ENCODE data around the gene RNU6-9.

DNA sequence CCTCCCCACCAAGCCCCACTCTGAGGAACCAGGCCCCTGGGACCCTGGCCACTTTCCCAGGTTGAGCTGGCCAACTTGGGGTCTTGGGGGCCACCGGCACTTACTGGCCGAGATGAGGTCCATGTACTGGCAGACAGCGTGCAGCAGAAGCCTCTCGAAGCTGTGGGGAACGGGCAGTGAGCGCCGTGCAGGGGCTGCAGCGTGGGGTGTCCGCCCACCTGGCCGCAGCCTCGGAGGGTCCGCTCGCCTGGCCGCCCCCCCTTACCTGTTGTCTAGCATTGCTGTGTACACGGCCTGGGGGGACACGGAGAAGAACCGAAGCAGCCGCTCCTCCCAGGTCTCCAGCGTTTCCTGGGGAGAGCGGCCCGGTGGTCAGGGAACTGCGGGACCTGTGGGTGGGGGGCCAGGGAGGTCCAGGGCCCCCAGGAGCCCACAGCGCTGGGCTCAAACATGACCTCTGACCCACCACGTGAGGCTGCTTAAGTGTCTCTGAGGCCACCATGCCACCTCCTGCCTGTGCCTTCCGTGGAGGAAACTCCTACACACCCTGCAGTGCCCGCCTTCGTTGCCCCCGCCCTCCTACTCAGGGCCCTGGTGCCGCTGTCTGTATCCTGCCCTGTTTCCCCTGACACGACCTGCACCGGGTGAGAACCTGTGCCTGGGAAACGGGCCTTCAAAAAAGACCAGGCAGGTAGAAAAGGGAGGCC is 6.2 kb downstream of the RNU6-9 start:
- TF ChIP-seq REST (IDR thresholded peaks at IDR 0.05; ENCODE audit: insufficient read depth in 1 of 2, low read depth in 2 of 2, low read length in 1 of 2), result no peak
- TF ChIP-seq, protein P1, sequence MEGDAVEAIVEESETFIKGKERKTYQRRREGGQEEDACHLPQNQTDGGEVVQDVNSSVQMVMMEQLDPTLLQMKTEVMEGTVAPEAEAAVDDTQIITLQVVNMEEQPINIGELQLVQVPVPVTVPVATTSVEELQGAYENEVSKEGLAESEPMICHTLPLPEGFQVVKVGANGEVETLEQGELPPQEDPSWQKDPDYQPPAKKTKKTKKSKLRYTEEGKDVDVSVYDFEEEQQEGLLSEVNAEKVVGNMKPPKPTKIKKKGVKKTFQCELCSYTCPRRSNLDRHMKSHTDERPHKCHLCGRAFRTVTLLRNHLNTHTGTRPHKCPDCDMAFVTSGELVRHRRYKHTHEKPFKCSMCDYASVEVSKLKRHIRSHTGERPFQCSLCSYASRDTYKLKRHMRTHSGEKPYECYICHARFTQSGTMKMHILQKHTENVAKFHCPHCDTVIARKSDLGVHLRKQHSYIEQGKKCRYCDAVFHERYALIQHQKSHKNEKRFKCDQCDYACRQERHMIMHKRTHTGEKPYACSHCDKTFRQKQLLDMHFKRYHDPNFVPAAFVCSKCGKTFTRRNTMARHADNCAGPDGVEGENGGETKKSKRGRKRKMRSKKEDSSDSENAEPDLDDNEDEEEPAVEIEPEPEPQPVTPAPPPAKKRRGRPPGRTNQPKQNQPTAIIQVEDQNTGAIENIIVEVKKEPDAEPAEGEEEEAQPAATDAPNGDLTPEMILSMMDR (IDR thresholded peaks at IDR 0.05), result no peak
